ENCODE results near the gene C4BPA.

GRCh38 chr1:207112616-207113296, 8.7 kb downstream of the C4BPA start:
- TF ChIP-seq SALL2 (tag by site-specific recombination; IDR thresholded peaks at IDR 0.05; ENCODE audit: borderline replicate concordance) = no peak
- TF ChIP-seq ZNF148 (tag by site-specific recombination; IDR thresholded peaks at IDR 0.05; ENCODE audit: borderline replicate concordance) = no peak
- no peak for TF ChIP-seq CTCF (tag by site-specific recombination; IDR thresholded peaks at IDR 0.05)
- no peak for TF ChIP-seq ZNF184 (tag by site-specific recombination; IDR thresholded peaks at IDR 0.05)
- TF ChIP-seq BCL11A (tag by site-specific recombination; IDR thresholded peaks at IDR 0.05; ENCODE audit: low read depth) = no peak
- no peak for TF ChIP-seq ZNF292 (tag by site-specific recombination; IDR thresholded peaks at IDR 0.05; ENCODE audit: borderline replicate concordance, low read depth)
- TF ChIP-seq ZNF449 (tag by site-specific recombination; IDR thresholded peaks at IDR 0.05) = no peak
- TF ChIP-seq YY1 (tag by site-specific recombination; IDR thresholded peaks at IDR 0.05) = no peak
- TF ChIP-seq SETDB1 (IDR thresholded peaks at IDR 0.05; ENCODE audit: insufficient read length, low read length) = no peak
- TF ChIP-seq ZBTB21 (tag by site-specific recombination; IDR thresholded peaks at IDR 0.05) = no peak
- TF ChIP-seq KLF10 (tag by site-specific recombination; IDR thresholded peaks at IDR 0.05) = no peak

Data from HEK293 (cell line).